Hepatocyte (in vitro differentiated cells): ENCODE measurements around the gene WASF3. TPM values are rescaled to one million over a fixed set of nuclear protein-coding genes. Genes with fewer than 3 reads are reported as not detected.

ENCODE experiments used
- DNase-seq: peaks from one replicate; pipeline ENCODE4 v3.0.0-alpha.2; 2016; ENCODE audit warnings: low spot score
- H2AFZ ChIP-seq: fragments of 200-600 bp; sonication (generic); 2 replicates; pipeline ENCODE4 v1.6.0; 2016; ENCODE audit warnings: antibody characterized with exemption, mild to moderate bottlenecking
- H3K27ac ChIP-seq: fragments of 200-600 bp; sonication (generic); 2 replicates; pipeline ENCODE4 v1.5.1; 2016; ENCODE audit warnings: mild to moderate bottlenecking
- H3K27me3 ChIP-seq: fragments of 200-600 bp; sonication (generic); 2 replicates; pipeline ENCODE4 v1.6.1; 2016
- H3K36me3 ChIP-seq: fragments of 200-600 bp; sonication (generic); replicated peaks from 2 replicates; pipeline ENCODE4 v1.5.1; 2016; ENCODE audit warnings: low read depth; ENCODE audit not compliant: insufficient read depth
- H3K4me1 ChIP-seq: fragments of 200-600 bp; sonication (generic); 2 replicates; pipeline ENCODE4 v1.5.1; 2016; ENCODE audit warnings: mild to moderate bottlenecking, moderate library complexity; ENCODE audit not compliant: insufficient read depth
- H3K4me2 ChIP-seq: fragments of 200-600 bp; sonication (generic); 2 replicates; pipeline ENCODE4 v1.6.0; 2016
- H3K4me3 ChIP-seq: fragments of 200-600 bp; sonication (generic); 2 replicates; pipeline ENCODE4 v1.5.1; 2016; ENCODE audit warnings: mild to moderate bottlenecking
- H3K79me2 ChIP-seq: fragments of 200-600 bp; sonication (generic); 2 replicates; pipeline ENCODE4 v1.6.0; 2017; ENCODE audit warnings: mild to moderate bottlenecking
- H3K9me2 ChIP-seq: fragments of 200-600 bp; sonication (generic); replicated peaks from 2 replicates; pipeline ENCODE4 v1.6.0; 2017; ENCODE audit warnings: mild to moderate bottlenecking; ENCODE audit not compliant: insufficient read depth
- H3K9me3 ChIP-seq: fragments of 200-600 bp; sonication (generic); 2 replicates; pipeline ENCODE4 v1.5.1; 2016; ENCODE audit warnings: low read depth, mild to moderate bottlenecking
- H4K20me1 ChIP-seq: fragments of 200-600 bp; sonication (generic); 2 replicates; pipeline ENCODE4 v1.6.0; 2016; ENCODE audit warnings: mild to moderate bottlenecking; ENCODE audit not compliant: insufficient read depth, poor library complexity, severe bottlenecking
- CTCF ChIP-seq: fragments of 200-600 bp; sonication (generic); IDR thresholded peaks from 2 replicates; pipeline ENCODE4 v1.5.1; 2016; ENCODE audit warnings: antibody characterized with exemption, mild to moderate bottlenecking; ENCODE audit not compliant: poor library complexity
- EZH2 ChIP-seq: fragments of 200-600 bp; sonication (generic); IDR thresholded peaks from 2 replicates; pipeline ENCODE4 v1.6.1; 2016; ENCODE audit warnings: antibody characterized with exemption, mild to moderate bottlenecking, borderline replicate concordance
- EZH2phosphoT487 ChIP-seq: fragments of 200-600 bp; sonication (generic); IDR thresholded peaks from one replicate; pipeline ENCODE4 v1.6.1; 2018; ENCODE audit warnings: antibody characterized with exemption, mild to moderate bottlenecking, low read depth, moderate library complexity; ENCODE audit not compliant: unreplicated experiment, severe bottlenecking
- WGBS: methylation state at CpG from one replicate; pipeline ENCODE4 v1.1.6; 2016; ENCODE audit warnings: low lambda C conversion rate; ENCODE audit errors: missing lambda C conversion rate; 5-methylcytosine and 5-hydroxymethylcytosine counted together
- polyA plus RNA-seq: library from polyadenylated mRNA; unstranded; fragments of >200 nt; fragmentation: Nextera tagmentation; extraction: Ambion mirVana; gene quantifications from 2 replicates; pipeline ENCODE4 v1.2.1, GENCODE V29; 2016
- total RNA-seq: library from RNA; depleted of rRNA; stranded (reverse); fragments of >200 nt; gene quantifications from 2 replicates; pipeline ENCODE4 v1.2.3, GENCODE V29; 2014

Gene WASF3
- total and polyA plus RNA-seq, 2 experiments from 2014 or later = 10.4 to 17.8 TPM

- H3K27ac ChIP-seq = no peak overlapping the region
- peaks cover 15% of the 10 kb centered on the region for H3K27me3 ChIP-seq
- H3K4me2 ChIP-seq = no peak overlapping the region
- no peaks in the 10 kb centered on the region for H3K4me1 ChIP-seq
- no peaks in the 10 kb centered on the region for H3K36me3 ChIP-seq
- H2AFZ ChIP-seq = no peak overlapping the region
- no peak for DNase-seq
- H3K9me2 ChIP-seq = no peaks in the 10 kb centered on the region
- no peaks in the 10 kb centered on the region for H4K20me1 ChIP-seq
- 80% methylated on average over 6 of the region's 6 CpGs for WGBS
- H3K9me3 ChIP-seq = no peaks in the 10 kb centered on the region
- no peak for TF ChIP-seq CTCF
- TF ChIP-seq EZH2phosphoT487 = no peak
- no peak for TF ChIP-seq EZH2
- H3K4me3 ChIP-seq = no peak overlapping the region
- no peaks in the 10 kb centered on the region for H3K79me2 ChIP-seq
Observed at GRCh38 chr13:26551255-26551860, 6.1 kb upstream of the WASF3 start.

GRCh38 chr13:26555413-26555812 is 2.1 kb upstream of the WASF3 start:
- no peak overlapping the region for H3K4me2 ChIP-seq
- H3K79me2 ChIP-seq = peaks cover 15% of the 10 kb centered on the region
- peaks cover 8% of the 10 kb centered on the region for H3K27me3 ChIP-seq
- H3K27ac ChIP-seq = no peak overlapping the region
- no peaks in the 10 kb centered on the region for H3K36me3 ChIP-seq
- H4K20me1 ChIP-seq = no peaks in the 10 kb centered on the region
- 71% methylated on average over 1 of the region's 1 CpG for WGBS
- H3K4me3 ChIP-seq = no peak overlapping the region
- H3K4me1 ChIP-seq = peaks cover 4% of the 10 kb centered on the region
- TF ChIP-seq CTCF = no peak
- no peak for TF ChIP-seq EZH2phosphoT487
- TF ChIP-seq EZH2 = no peak
- H3K9me2 ChIP-seq = no peaks in the 10 kb centered on the region
- no peaks in the 10 kb centered on the region for H3K9me3 ChIP-seq
- DNase-seq = no peak
- H2AFZ ChIP-seq = no peak overlapping the region

- Histone ChIP-seq H2AFZ (peak overlapping the region; percentile 79), H3K4me1 (peaks cover 7% of the 10 kb centered on the region), H3K27ac (no peak overlapping the region), H4K20me1 (peaks cover 4% of the 10 kb centered on the region), H3K4me3 (peak overlapping the region; percentile 49), H3K27me3 (peaks cover 6% of the 10 kb centered on the region), H3K79me2 (peaks cover 28% of the 10 kb centered on the region), H3K36me3 (no peaks in the 10 kb centered on the region), H3K9me2 (no peaks in the 10 kb centered on the region), H3K9me3 (no peaks in the 10 kb centered on the region), H3K4me2 (peak overlapping the region; percentile 92)
- whole genome bisulfite sequencing = 0% methylated on average over 3 of the region's 3 CpGs
- TF ChIP-seq EZH2 (no peak), CTCF (no peak)
- no peak for DNase-seq
Observed at GRCh38 chr13:26557051-26557392, 461 bp upstream of the WASF3 start.
